ENCODE data around the gene RANBP9. TPM values are rescaled to one million over a fixed set of nuclear protein-coding genes. Genes with fewer than 3 reads are reported as not detected.

Gene RANBP9
- total RNA-seq, 1 donor from 2014 or later: 64.7 TPM

GRCh38 chr6:13703496-13703895, 8.1 kb downstream of the RANBP9 start:
- Mint-ChIP-seq H3K27ac (ENCODE audit: unreplicated experiment) (no peak overlapping the region), H3K9me3 (ENCODE audit: unreplicated experiment) (no peaks in the 10 kb centered on the region), H3K4me3 (ENCODE audit: unreplicated experiment) (no peak overlapping the region), H3K27me3 (ENCODE audit: unreplicated experiment) (no peaks in the 10 kb centered on the region), H3K4me1 (ENCODE audit: unreplicated experiment) (peaks cover 16% of the 10 kb centered on the region), H3K36me3 (ENCODE audit: low read depth, unreplicated experiment) (no peaks in the 10 kb centered on the region)
- TF ChIP-seq CTCF (IDR thresholded peaks at IDR 0.05; ENCODE audit: unreplicated experiment): no peak
- no peak for DNase-seq (ENCODE audit: low spot score)

GRCh38 chr6:13702809-13703302, 8.8 kb downstream of the RANBP9 start:
- DNase-seq (ENCODE audit: low spot score): no peak
- no peak overlapping the region for H3K4me3 Mint-ChIP-seq (ENCODE audit: unreplicated experiment)
- H3K36me3 Mint-ChIP-seq (ENCODE audit: low read depth, unreplicated experiment): no peaks in the 10 kb centered on the region
- H3K27ac Mint-ChIP-seq (ENCODE audit: unreplicated experiment): no peak overlapping the region
- no peaks in the 10 kb centered on the region for H3K9me3 Mint-ChIP-seq (ENCODE audit: unreplicated experiment)
- TF ChIP-seq CTCF (IDR thresholded peaks at IDR 0.05; ENCODE audit: unreplicated experiment): no peak
- H3K4me1 Mint-ChIP-seq (ENCODE audit: unreplicated experiment): peaks cover 12% of the 10 kb centered on the region
- no peaks in the 10 kb centered on the region for H3K27me3 Mint-ChIP-seq (ENCODE audit: unreplicated experiment)

GRCh38 chr6:13700232-13700631, 11.4 kb downstream of the RANBP9 start:
- peaks cover 4% of the 10 kb centered on the region for H3K36me3 Mint-ChIP-seq (ENCODE audit: low read depth, unreplicated experiment)
- peaks cover 17% of the 10 kb centered on the region for H3K4me1 Mint-ChIP-seq (ENCODE audit: unreplicated experiment)
- H3K27ac Mint-ChIP-seq (ENCODE audit: unreplicated experiment): no peak overlapping the region
- no peak for DNase-seq (ENCODE audit: low spot score)
- no peaks in the 10 kb centered on the region for H3K27me3 Mint-ChIP-seq (ENCODE audit: unreplicated experiment)
- no peak for TF ChIP-seq CTCF (IDR thresholded peaks at IDR 0.05; ENCODE audit: unreplicated experiment)
- H3K9me3 Mint-ChIP-seq (ENCODE audit: unreplicated experiment): no peaks in the 10 kb centered on the region
- H3K4me3 Mint-ChIP-seq (ENCODE audit: unreplicated experiment): no peak overlapping the region

GRCh38 chr6:13698715-13699114, 12.9 kb downstream of the RANBP9 start:
- no peaks in the 10 kb centered on the region for H3K27me3 Mint-ChIP-seq (ENCODE audit: unreplicated experiment)
- H3K36me3 Mint-ChIP-seq (ENCODE audit: low read depth, unreplicated experiment): peaks cover 7% of the 10 kb centered on the region

GRCh38 chr6:13697857-13698256, 13.8 kb downstream of the RANBP9 start:
- no peak overlapping the region for H3K27ac Mint-ChIP-seq (ENCODE audit: unreplicated experiment)
- DNase-seq (ENCODE audit: low spot score): no peak
- H3K27me3 Mint-ChIP-seq (ENCODE audit: unreplicated experiment): no peaks in the 10 kb centered on the region
- peaks cover 17% of the 10 kb centered on the region for H3K4me1 Mint-ChIP-seq (ENCODE audit: unreplicated experiment)
- no peaks in the 10 kb centered on the region for H3K9me3 Mint-ChIP-seq (ENCODE audit: unreplicated experiment)
- peaks cover 7% of the 10 kb centered on the region for H3K36me3 Mint-ChIP-seq (ENCODE audit: low read depth, unreplicated experiment)
- no peak for TF ChIP-seq CTCF (IDR thresholded peaks at IDR 0.05; ENCODE audit: unreplicated experiment)
- no peak overlapping the region for H3K4me3 Mint-ChIP-seq (ENCODE audit: unreplicated experiment)

More at GRCh38 chr6:13698715-13699114, 12.9 kb downstream of the RANBP9 start:
- no peaks in the 10 kb centered on the region for H3K9me3 Mint-ChIP-seq (ENCODE audit: unreplicated experiment)
- DNase-seq (ENCODE audit: low spot score): no peak
- H3K4me1 Mint-ChIP-seq (ENCODE audit: unreplicated experiment): peaks cover 17% of the 10 kb centered on the region
- TF ChIP-seq CTCF (IDR thresholded peaks at IDR 0.05; ENCODE audit: unreplicated experiment): no peak
- no peak overlapping the region for H3K4me3 Mint-ChIP-seq (ENCODE audit: unreplicated experiment)
- H3K27ac Mint-ChIP-seq (ENCODE audit: unreplicated experiment): no peak overlapping the region

Measured in endothelial cell (in vitro differentiated cells).